B cell (primary cell): ENCODE measurements around the gene NME7.

Experiments used
- CTCF ChIP-seq: fragments of 200-600 bp; IDR thresholded peaks from one replicate; pipeline ENCODE4 v1.8.0; 2022; ENCODE audit warnings: antibody characterized with exemption, mild to moderate bottlenecking
- EZH2 ChIP-seq: IDR thresholded peaks from 2 replicates; pipeline ENCODE4 v1.6.1; 2012; ENCODE audit warnings: borderline replicate concordance, low read depth, mild to moderate bottlenecking, moderate library complexity, low read length; ENCODE audit not compliant: insufficient read depth, poor library complexity, severe bottlenecking

- TF ChIP-seq CTCF (no peak), EZH2 (no peak)
Observed at GRCh38 chr1:169249611-169250010, 118.0 kb downstream of the NME7 start.
